MM.1S (cell line): ENCODE results near the gene CACNG6.

Experiments used
- DNase-seq: peaks from one replicate; pipeline ENCODE4 v3.0.0-alpha.2; 2015
- H2AFZ ChIP-seq: fragments of 300-600 bp; sonication (generic); 2 replicates; pipeline ENCODE4 v1.6.0; 2016; ENCODE audit warnings: antibody characterized with exemption, low read length
- H3F3A ChIP-seq: fragments of 300-600 bp; sonication (generic); 2 replicates; pipeline ENCODE4 v1.6.1; 2016; ENCODE audit warnings: mild to moderate bottlenecking, antibody characterized with exemption, low read length, moderate library complexity, mixed read lengths; ENCODE audit not compliant: insufficient read depth
- H3K27ac ChIP-seq: fragments of 300-600 bp; sonication (generic); 2 replicates; pipeline ENCODE4 v1.5.1; 2016; ENCODE audit warnings: mild to moderate bottlenecking, low read length
- H3K27me3 ChIP-seq: fragments of 300-600 bp; sonication (generic); replicated peaks from 2 replicates; pipeline ENCODE4 v1.6.0; 2016; ENCODE audit warnings: low read length; ENCODE audit not compliant: insufficient read depth
- H3K36me3 ChIP-seq: fragments of 300-600 bp; sonication (generic); replicated peaks from 2 replicates; pipeline ENCODE4 v1.6.1; 2016; ENCODE audit warnings: mild to moderate bottlenecking, low read length, mixed read lengths; ENCODE audit not compliant: insufficient read depth
- H3K4me1 ChIP-seq: fragments of 300-600 bp; sonication (generic); 2 replicates; pipeline ENCODE4 v1.6.1; 2016; ENCODE audit warnings: low read length, mixed read lengths
- H3K4me2 ChIP-seq: fragments of 300-600 bp; sonication (generic); 2 replicates; pipeline ENCODE4 v1.6.0; 2016; ENCODE audit warnings: low read depth, low read length
- H3K4me3 ChIP-seq: fragments of 300-600 bp; sonication (generic); 2 replicates; pipeline ENCODE4 v1.5.1; 2016; ENCODE audit warnings: low read length, mixed read lengths
- H3K79me2 ChIP-seq: fragments of 300-600 bp; sonication (generic); 2 replicates; pipeline ENCODE4 v1.6.1; 2016; ENCODE audit warnings: mixed run types, low read length, mixed read lengths
- H3K9ac ChIP-seq: fragments of 300-600 bp; sonication (generic); 2 replicates; pipeline ENCODE4 v1.6.1; 2016; ENCODE audit warnings: low read length, mixed read lengths
- H3K9me2 ChIP-seq: fragments of 300-600 bp; sonication (generic); replicated peaks from 2 replicates; pipeline ENCODE4 v1.6.1; 2016; ENCODE audit warnings: mild to moderate bottlenecking, low read length, mixed read lengths; ENCODE audit not compliant: insufficient read depth
- H3K9me3 ChIP-seq: fragments of 300-600 bp; sonication (generic); replicated peaks from 2 replicates; pipeline ENCODE4 v1.6.1; 2016; ENCODE audit warnings: mild to moderate bottlenecking, low read length, mixed read lengths; ENCODE audit not compliant: insufficient read depth
- H4K20me1 ChIP-seq: fragments of 300-600 bp; sonication (generic); 2 replicates; pipeline ENCODE4 v1.6.1; 2016; ENCODE audit warnings: mild to moderate bottlenecking, low read length, moderate library complexity, mixed read lengths; ENCODE audit not compliant: insufficient read depth
- EZH2 ChIP-seq: fragments of 300-600 bp; sonication (generic); optimal IDR thresholded peaks from 2 replicates; pipeline ENCODE3; 2017; ENCODE audit warnings: low read depth, mild to moderate bottlenecking, antibody characterized with exemption, low read length, mixed read lengths
- EZH2phosphoT487 ChIP-seq: fragments of 300-600 bp; sonication (generic); IDR thresholded peaks from 2 replicates; pipeline ENCODE4 v1.6.1; 2018; ENCODE audit warnings: antibody characterized with exemption, low read length
- TF ChIP-seq, protein P1 (sequence below): fragments of 300-600 bp; sonication (generic); IDR thresholded peaks from 2 replicates; pipeline ENCODE4 v1.5.1; 2016; ENCODE audit warnings: antibody characterized with exemption, low read length, mixed read lengths

The CACNG6 gene

DNA sequence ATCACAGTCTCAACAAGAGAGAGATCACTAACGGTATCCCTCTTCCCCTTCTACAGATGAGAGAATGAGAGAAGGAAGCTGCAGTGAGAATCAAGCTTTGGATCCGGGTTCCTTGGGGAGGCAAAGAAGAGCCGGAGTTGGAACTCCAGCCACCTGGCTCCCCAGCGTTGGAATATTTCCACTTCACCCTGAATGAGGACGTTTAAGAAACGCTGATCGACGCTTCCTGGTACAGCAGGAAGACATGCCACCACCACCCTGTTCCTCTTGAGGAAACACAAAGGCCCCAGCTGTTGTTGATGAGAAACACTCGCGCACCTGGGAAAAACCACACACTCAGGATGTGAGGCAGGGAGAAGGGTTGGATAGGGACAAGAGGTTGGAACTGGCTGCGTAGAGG, 40.0 kb upstream of the CACNG6 start:
- no peaks in the 10 kb centered on the region for H3K36me3 ChIP-seq
- no peak overlapping the region for H3K9ac ChIP-seq
- no peak overlapping the region for H3K4me3 ChIP-seq
- no peak overlapping the region for H3K27ac ChIP-seq
- DNase-seq: no peak
- H3K27me3 ChIP-seq: peaks cover 5% of the 10 kb centered on the region
- H3K9me3 ChIP-seq: no peaks in the 10 kb centered on the region
- no peaks in the 10 kb centered on the region for H3K79me2 ChIP-seq
- no peak overlapping the region for H2AFZ ChIP-seq
- H3K9me2 ChIP-seq: no peaks in the 10 kb centered on the region
- TF ChIP-seq, protein P1, sequence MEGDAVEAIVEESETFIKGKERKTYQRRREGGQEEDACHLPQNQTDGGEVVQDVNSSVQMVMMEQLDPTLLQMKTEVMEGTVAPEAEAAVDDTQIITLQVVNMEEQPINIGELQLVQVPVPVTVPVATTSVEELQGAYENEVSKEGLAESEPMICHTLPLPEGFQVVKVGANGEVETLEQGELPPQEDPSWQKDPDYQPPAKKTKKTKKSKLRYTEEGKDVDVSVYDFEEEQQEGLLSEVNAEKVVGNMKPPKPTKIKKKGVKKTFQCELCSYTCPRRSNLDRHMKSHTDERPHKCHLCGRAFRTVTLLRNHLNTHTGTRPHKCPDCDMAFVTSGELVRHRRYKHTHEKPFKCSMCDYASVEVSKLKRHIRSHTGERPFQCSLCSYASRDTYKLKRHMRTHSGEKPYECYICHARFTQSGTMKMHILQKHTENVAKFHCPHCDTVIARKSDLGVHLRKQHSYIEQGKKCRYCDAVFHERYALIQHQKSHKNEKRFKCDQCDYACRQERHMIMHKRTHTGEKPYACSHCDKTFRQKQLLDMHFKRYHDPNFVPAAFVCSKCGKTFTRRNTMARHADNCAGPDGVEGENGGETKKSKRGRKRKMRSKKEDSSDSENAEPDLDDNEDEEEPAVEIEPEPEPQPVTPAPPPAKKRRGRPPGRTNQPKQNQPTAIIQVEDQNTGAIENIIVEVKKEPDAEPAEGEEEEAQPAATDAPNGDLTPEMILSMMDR: no peak
- TF ChIP-seq EZH2phosphoT487: no peak
- TF ChIP-seq EZH2: no peak
- no peaks in the 10 kb centered on the region for H3F3A ChIP-seq
- H3K4me2 ChIP-seq: no peak overlapping the region
- no peaks in the 10 kb centered on the region for H3K4me1 ChIP-seq
- H4K20me1 ChIP-seq: no peaks in the 10 kb centered on the region

DNA sequence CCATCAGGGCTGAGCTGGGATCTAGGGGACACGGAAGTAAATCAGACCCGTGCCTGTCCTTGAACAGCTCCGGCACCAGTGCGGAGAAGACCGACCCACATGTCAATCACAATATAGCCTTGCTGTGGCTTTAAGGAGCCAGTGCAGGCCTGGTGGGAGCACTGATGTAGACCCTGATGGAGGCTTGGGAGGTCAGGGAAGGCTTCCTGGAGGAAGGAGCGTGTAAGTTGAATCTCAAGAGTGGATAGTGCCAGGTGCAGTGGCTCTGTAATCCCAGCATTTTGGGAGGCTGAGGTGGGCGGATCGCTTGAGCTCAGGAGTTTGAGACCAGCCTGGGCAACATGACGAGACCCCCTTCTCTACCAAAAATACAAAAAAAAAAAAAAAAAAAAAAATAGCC, 39.5 kb upstream of the CACNG6 start:
- no peak overlapping the region for H3K9ac ChIP-seq
- no peak overlapping the region for H3K4me3 ChIP-seq
- TF ChIP-seq, protein P1: no peak
- no peak for TF ChIP-seq EZH2
- TF ChIP-seq EZH2phosphoT487: no peak
- H3K4me2 ChIP-seq: no peak overlapping the region
- H3K9me3 ChIP-seq: no peaks in the 10 kb centered on the region
- H3K79me2 ChIP-seq: no peaks in the 10 kb centered on the region
- H3K27me3 ChIP-seq: peaks cover 5% of the 10 kb centered on the region
- no peaks in the 10 kb centered on the region for H3K36me3 ChIP-seq
- no peaks in the 10 kb centered on the region for H4K20me1 ChIP-seq
- DNase-seq: no peak
- H2AFZ ChIP-seq: no peak overlapping the region
- no peaks in the 10 kb centered on the region for H3K4me1 ChIP-seq
- no peak overlapping the region for H3K27ac ChIP-seq
- H3K9me2 ChIP-seq: no peaks in the 10 kb centered on the region
- H3F3A ChIP-seq: no peaks in the 10 kb centered on the region

DNA sequence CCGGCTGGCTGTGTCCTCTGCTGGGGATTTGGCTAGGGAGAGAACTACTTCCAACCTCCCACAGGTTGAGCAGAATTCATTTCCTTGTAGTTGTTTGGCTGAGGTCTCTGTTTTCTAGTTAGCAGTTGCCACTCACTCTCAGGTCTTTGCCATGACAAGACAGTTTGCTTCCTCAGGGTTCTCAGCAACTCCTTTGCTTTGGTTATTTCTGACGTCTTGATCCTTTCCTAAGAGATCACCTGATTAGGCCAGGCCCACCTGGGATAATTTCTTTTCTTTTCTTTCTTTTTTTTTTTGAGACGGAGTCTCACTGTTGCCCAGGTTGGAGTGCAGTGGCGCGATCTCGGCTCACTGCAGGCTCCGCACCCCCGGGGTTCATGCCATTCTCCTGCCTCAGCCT, 38.1 kb upstream of the CACNG6 start:
- Histone ChIP-seq H3K4me3 (no peak overlapping the region), H2AFZ (no peak overlapping the region)

More for the DNA sequence above, 38.1 kb upstream of the CACNG6 start:
- no peaks in the 10 kb centered on the region for H3K36me3 ChIP-seq
- no peaks in the 10 kb centered on the region for H3K4me1 ChIP-seq
- no peaks in the 10 kb centered on the region for H4K20me1 ChIP-seq
- no peak for DNase-seq
- H3K27ac ChIP-seq: no peak overlapping the region
- no peaks in the 10 kb centered on the region for H3K9me3 ChIP-seq
- H3K9me2 ChIP-seq: no peaks in the 10 kb centered on the region
- no peak overlapping the region for H3K4me2 ChIP-seq
- H3K27me3 ChIP-seq: peaks cover 13% of the 10 kb centered on the region
- TF ChIP-seq EZH2phosphoT487: no peak
- no peak for TF ChIP-seq EZH2
- TF ChIP-seq, protein P1: no peak
- no peak overlapping the region for H3K9ac ChIP-seq
- H3F3A ChIP-seq: no peaks in the 10 kb centered on the region
- no peaks in the 10 kb centered on the region for H3K79me2 ChIP-seq
